ENCODE data around the gene PAQR9.

GRCh38 chr3:142984255-142984654, 20.8 kb upstream of the PAQR9 start:
- TF ChIP-seq CTCF (IDR thresholded peaks at IDR 0.05) (no peak), POLR2A (IDR thresholded peaks at IDR 0.05) (no peak)

Data from stomach (tissue), 4 donors.